H1 (cell line): ENCODE results near the gene SCN1B. TPM values are rescaled to one million over a fixed set of nuclear protein-coding genes. Genes with fewer than 3 reads are reported as not detected.

Experiments used
- ASH2L ChIP-seq: fragments of 200-600, 300-600 bp; sonication (generic); IDR thresholded peaks from one replicate; pipeline ENCODE4 v1.7.1; 2017; ENCODE audit warnings: low read length
- CHD7 ChIP-seq: fragments of 300-600 bp; sonication (generic); IDR thresholded peaks from 2 replicates; pipeline ENCODE4 v1.7.1; 2012; ENCODE audit warnings: low read length, moderate library complexity, mild to moderate bottlenecking, inconsistent platforms; ENCODE audit not compliant: insufficient replicate concordance
- CREB1 ChIP-seq: IDR thresholded peaks from 2 replicates; pipeline ENCODE4 v1.6.1; 2012; ENCODE audit warnings: inconsistent platforms
- CTCF ChIP-seq, 3 experiments: IDR thresholded peaks; 1 replicate in 2 of 3; 2 replicates in 1 of 3; pipeline versions ENCODE4 v1.5.1 to v1.6.1; 2011; ENCODE audit warnings: low read length in 3 of 3, mild to moderate bottlenecking in 3 of 3, inconsistent platforms in 2 of 3, low read depth in 1 of 3, moderate library complexity in 1 of 3; ENCODE audit not compliant: insufficient read depth in 1 of 3; ENCODE audit errors: control extremely low read depth in 1 of 3
- KDM5A ChIP-seq: fragments of 200-600 bp; IDR thresholded peaks from 2 replicates; pipeline ENCODE4 v1.7.1; 2012; ENCODE audit warnings: mild to moderate bottlenecking, low read length, inconsistent platforms, mixed read lengths
- RBBP5 ChIP-seq: IDR thresholded peaks from 2 replicates; pipeline ENCODE4 v1.7.1; 2012; ENCODE audit warnings: low read depth, mild to moderate bottlenecking, inconsistent platforms, low read length, moderate library complexity, borderline replicate concordance
- YY1 ChIP-seq: IDR thresholded peaks from 2 replicates; pipeline ENCODE4 v1.6.1; 2011; ENCODE audit warnings: low read depth, mild to moderate bottlenecking, low read length
- polyA plus RNA-seq, 7 experiments: library from polyadenylated mRNA; depleted of rRNA in 3 of 7; stranded (reverse) in 5 of 7; unstranded in 2 of 7; fragments of >200 nt in 5 of 7; fragments of 200-250 nt in 2 of 7; gene quantifications; 1 replicate in 5 of 7; 2 replicates in 1 of 7; 4 replicates in 1 of 7; pipeline versions ENCODE4 v1.2.1 to v1.2.3, GENCODE V29; 2011 to 2013; ENCODE audit warnings: missing spikeins in 2 of 7, mixed read lengths in 2 of 7
- total RNA-seq: library from RNA; stranded (reverse); fragmentation: NEBNext Ultra II Directional; extraction: Animal tissue kit (Norgen Biotek cat#: 25700); gene quantifications from 2 replicates; pipeline ENCODE4 v1.2.1, GENCODE V29; 2021

SCN1B gene
- total and polyA plus RNA-seq, 2 of the 8 experiments (the other 6 are each of a cell fraction or from before 2014, with no cell fraction given): 3.1 to 3.5 TPM

GRCh38 chr19:35013041-35013819, 17.0 kb upstream of the SCN1B start (continued):
- no peak for TF ChIP-seq CHD7
- TF ChIP-seq CREB1: peak; percentile 9; the same call in 1 of the 2 replicates
- TF ChIP-seq KDM5A: no peak
- TF ChIP-seq RBBP5: no peak
- TF ChIP-seq YY1: 0 out of 2 replicates have a peak, but pooled peaks have one; percentile 54
- TF ChIP-seq CTCF (IDR thresholded peaks at IDR 0.05; ENCODE audit: control extremely low read depth in 1 of 3, insufficient read depth in 1 of 3, low read depth in 1 of 3, low read length in 3 of 3): peak; percentile 96 to 98 (median 98)
- no peak for TF ChIP-seq ASH2L
